ENCODE measurements around the gene RYR1.
"Not testable (repeated sequence)": the region's sequence is repeated elsewhere in the genome, so short reads cannot be mapped to it uniquely, and the experiment has no call there.

RYR1 gene

GRCh38 chr19:38551450-38551813 is 117.9 kb downstream of the RYR1 start:
- TF ChIP-seq SPI1 (IDR thresholded peaks at IDR 0.05; ENCODE audit: borderline replicate concordance, low read depth), result no peak
- no peak for TF ChIP-seq GABPA (IDR thresholded peaks at IDR 0.05; ENCODE audit: low read depth)
- no peak for TF ChIP-seq REST (IDR thresholded peaks at IDR 0.05; ENCODE audit: insufficient replicate concordance, low read depth)
- no peak for TF ChIP-seq POLR2AphosphoS5 (IDR thresholded peaks at IDR 0.05; ENCODE audit: low read depth)
- TF ChIP-seq CTCF (IDR thresholded peaks at IDR 0.05; ENCODE audit: insufficient read depth, low read length), result no peak
- Histone ChIP-seq H3K27ac (replicated peaks) (no peak overlapping the region), H3K27me3 (ENCODE audit: insufficient read depth, poor library complexity, severe bottlenecking) (no peaks in the 10 kb centered on the region), H3K4me3 (replicated peaks; ENCODE audit: insufficient read depth, low read length) (no peak overlapping the region)
- no peak for DNase-seq (ENCODE audit: low read depth in 1 of 2, low spot score in 1 of 2)

- not testable (repeated sequence) for H3K27ac ChIP-seq (replicated peaks); H3K27me3 ChIP-seq (ENCODE audit: insufficient read depth, poor library complexity, severe bottlenecking); DNase-seq (ENCODE audit: low read depth in 1 of 2, low spot score in 1 of 2); H3K4me3 ChIP-seq (replicated peaks; ENCODE audit: insufficient read depth, low read length)
Measured at GRCh38 chr19:38553239-38553638, 119.7 kb downstream of the RYR1 start.

- H3K4me3 ChIP-seq (replicated peaks; ENCODE audit: insufficient read depth, low read length), result no peak overlapping the region
- DNase-seq (ENCODE audit: low read depth in 1 of 2, low spot score in 1 of 2), result no peak
- TF ChIP-seq SPI1 (IDR thresholded peaks at IDR 0.05; ENCODE audit: borderline replicate concordance, low read depth), result no peak
- no peak for TF ChIP-seq POLR2AphosphoS5 (IDR thresholded peaks at IDR 0.05; ENCODE audit: low read depth)
- no peak overlapping the region for H3K27ac ChIP-seq (replicated peaks)
- no peaks in the 10 kb centered on the region for H3K27me3 ChIP-seq (ENCODE audit: insufficient read depth, poor library complexity, severe bottlenecking)
Measured at GRCh38 chr19:38554676-38555141, 121.2 kb downstream of the RYR1 start.

- H3K27me3 ChIP-seq (ENCODE audit: insufficient read depth, poor library complexity, severe bottlenecking), result no peaks in the 10 kb centered on the region
- no peak overlapping the region for H3K4me3 ChIP-seq (replicated peaks; ENCODE audit: insufficient read depth, low read length)
- TF ChIP-seq CTCF (IDR thresholded peaks at IDR 0.05; ENCODE audit: insufficient read depth, low read length) (no peak), SPI1 (IDR thresholded peaks at IDR 0.05; ENCODE audit: borderline replicate concordance, low read depth) (no peak), REST (IDR thresholded peaks at IDR 0.05; ENCODE audit: insufficient replicate concordance, low read depth) (no peak), GABPA (IDR thresholded peaks at IDR 0.05; ENCODE audit: low read depth) (no peak), POLR2AphosphoS5 (IDR thresholded peaks at IDR 0.05; ENCODE audit: low read depth) (no peak)
- no peak for DNase-seq (ENCODE audit: low read depth in 1 of 2, low spot score in 1 of 2)
- H3K27ac ChIP-seq (replicated peaks), result no peak overlapping the region
Measured at GRCh38 chr19:38555200-38555599, 121.7 kb downstream of the RYR1 start.

- Histone ChIP-seq H3K27ac (replicated peaks) (no peak overlapping the region), H3K27me3 (ENCODE audit: insufficient read depth, poor library complexity, severe bottlenecking) (no peaks in the 10 kb centered on the region), H3K4me3 (replicated peaks; ENCODE audit: insufficient read depth, low read length) (no peak overlapping the region)
- TF ChIP-seq POLR2AphosphoS5 (IDR thresholded peaks at IDR 0.05; ENCODE audit: low read depth), result no peak
- DNase-seq (ENCODE audit: low read depth in 1 of 2, low spot score in 1 of 2), result no peak
Measured at GRCh38 chr19:38556521-38557174, 123.2 kb downstream of the RYR1 start.

All from HL-60 (cell line).